ENCODE results near the gene GJB3. TPM values are rescaled to one million over a fixed set of nuclear protein-coding genes. Genes with fewer than 3 reads are reported as not detected.
A peak's percentile ranks its signal among the peaks of the same experiment; 100 is the strongest.

Gene GJB3
- total RNA-seq, 2 experiments from 2014 or later = not detected

DNA sequence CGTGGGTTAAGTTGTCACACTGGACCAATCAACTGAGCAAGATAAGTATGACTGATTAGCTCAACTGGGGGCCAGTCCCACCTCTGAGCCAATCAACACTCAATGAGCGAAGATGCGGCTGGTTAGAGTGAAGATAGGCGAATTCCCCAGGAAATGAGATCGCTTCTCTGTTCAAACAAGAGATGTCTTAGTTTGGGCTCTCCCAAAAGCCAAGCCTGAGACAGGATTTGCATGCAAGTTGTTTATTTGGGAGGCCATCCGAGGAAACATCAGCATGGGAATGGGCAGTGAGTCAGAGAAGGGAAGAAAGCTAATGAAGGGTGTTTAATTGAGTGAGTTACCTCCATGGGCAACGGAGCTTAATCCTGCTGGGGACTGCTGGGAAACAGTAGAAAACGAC is 31.0 kb upstream of the GJB3 start:
- no peaks in the 10 kb centered on the region for H3K9me3 Mint-ChIP-seq
- DNase-seq (no peak), ATAC-seq (ENCODE audit: low read depth) (no peak)
- POLR2A ChIA-PET = no interaction called here
- H3K36me3 Mint-ChIP-seq = no peaks in the 10 kb centered on the region
- H3K27ac Mint-ChIP-seq = no peak overlapping the region
- no peaks in the 10 kb centered on the region for H3K4me1 Mint-ChIP-seq
- H3K4me3 Mint-ChIP-seq = no peak overlapping the region
- peaks cover 2% of the 10 kb centered on the region for H3K27me3 Mint-ChIP-seq

DNA sequence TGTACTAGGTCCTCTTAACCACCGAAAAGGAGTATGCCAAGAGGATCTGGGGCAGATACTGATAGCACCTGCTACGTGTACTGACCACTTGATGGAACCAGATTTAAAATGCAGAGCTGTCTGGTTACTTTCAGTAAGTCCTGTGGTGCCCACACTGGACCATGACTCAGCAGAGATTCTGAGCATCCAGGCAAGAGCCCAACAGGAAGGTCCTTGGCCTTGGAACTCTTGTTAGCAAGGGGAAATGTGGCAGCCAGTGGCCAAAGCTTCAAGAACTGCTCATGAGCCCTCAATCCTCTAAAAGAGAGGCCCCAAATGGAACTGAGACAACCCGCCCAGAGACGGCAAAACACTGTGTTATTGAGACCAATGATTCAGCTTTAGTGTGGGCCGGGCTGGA is 30.4 kb upstream of the GJB3 start:
- no peak overlapping the region for H3K4me3 Mint-ChIP-seq
- no peak for ATAC-seq (ENCODE audit: low read depth)
- H3K9me3 Mint-ChIP-seq = no peaks in the 10 kb centered on the region
- POLR2A ChIA-PET = no interaction called here
- no peaks in the 10 kb centered on the region for H3K4me1 Mint-ChIP-seq
- peaks cover 2% of the 10 kb centered on the region for H3K27me3 Mint-ChIP-seq
- peak overlapping the region; percentile 21 for H3K27ac Mint-ChIP-seq
- no peaks in the 10 kb centered on the region for H3K36me3 Mint-ChIP-seq
- no peak for DNase-seq

DNA sequence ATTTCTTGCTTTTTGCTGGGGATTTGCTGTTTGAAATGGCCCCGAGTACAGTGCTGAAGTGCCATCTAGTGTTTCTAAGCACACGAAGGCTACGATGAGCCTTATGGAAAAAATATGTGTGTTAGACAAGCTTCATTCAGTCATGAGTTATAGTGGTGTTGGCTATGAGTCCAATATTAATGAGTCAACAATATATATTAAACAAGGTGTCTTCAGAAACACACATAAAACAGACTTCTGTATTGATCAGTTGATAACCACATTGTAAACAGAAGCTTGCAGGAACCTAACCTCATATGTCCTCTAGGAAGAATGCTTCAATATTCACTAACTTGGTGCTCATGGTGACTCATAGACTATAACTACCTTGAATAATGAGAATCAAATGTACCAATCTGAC is 27.9 kb upstream of the GJB3 start:
- Mint-ChIP-seq H3K4me1 (no peaks in the 10 kb centered on the region), H3K36me3 (no peaks in the 10 kb centered on the region), H3K27ac (no peak overlapping the region), H3K9me3 (no peaks in the 10 kb centered on the region), H3K4me3 (no peak overlapping the region), H3K27me3 (peaks cover 2% of the 10 kb centered on the region)
- DNase-seq (no peak), ATAC-seq (ENCODE audit: low read depth) (no peak)
- POLR2A ChIA-PET = no interaction called here

DNA sequence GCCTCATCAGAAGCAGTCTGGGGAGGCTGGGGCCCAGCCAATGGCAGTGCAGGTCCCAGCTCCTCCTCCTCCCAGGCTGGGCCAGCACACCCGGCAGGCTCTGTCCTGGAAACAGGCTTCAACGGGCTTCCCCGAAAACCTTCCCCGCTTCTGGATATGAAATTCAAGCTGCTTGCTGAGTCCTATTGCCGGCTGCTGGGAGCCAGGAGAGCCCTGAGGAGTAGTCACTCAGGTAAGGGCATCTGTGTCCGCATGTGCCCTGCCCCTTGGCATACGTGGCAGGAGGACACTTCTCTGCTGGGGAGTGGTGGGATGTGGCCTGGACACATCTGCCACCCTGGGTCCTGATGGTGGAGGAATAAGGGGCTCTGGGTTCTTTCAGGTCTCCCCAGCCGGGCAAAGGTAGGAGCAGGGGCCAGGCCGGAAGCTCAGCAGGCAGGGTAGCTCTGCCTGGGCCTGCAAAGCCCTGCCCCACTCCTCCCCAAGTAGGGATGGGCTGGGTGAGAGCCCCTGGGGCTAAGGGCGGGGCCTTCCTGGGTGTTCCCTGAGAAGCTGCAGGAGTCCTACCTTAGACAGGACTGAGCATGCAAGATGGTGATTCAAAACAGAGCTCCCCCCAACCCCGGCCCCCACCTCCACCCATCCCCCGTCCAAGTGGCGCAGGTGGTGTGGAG is 25.9 kb upstream of the GJB3 start, which contains the start of gene GJB5:
TSS of gene GJB5 (plus strand) at position 84 of the 674 bp plus-strand sequence. CDS start 2,284 bp downstream, outside the sequence.
- Mint-ChIP-seq H3K4me3 (no peak within 1 kb of the TSS), H3K27ac (no peak within 1 kb of the TSS), H3K9me3 (no peaks in the 10 kb centered on the region), H3K27me3 (no peaks in the 10 kb centered on the region), H3K36me3 (no peaks in the 10 kb centered on the region), H3K4me1 (no peaks in the 10 kb centered on the region)
- POLR2A ChIA-PET = no interaction called here
- ATAC-seq (ENCODE audit: low read depth) = no peak
- DNase-seq = no peak

DNA sequence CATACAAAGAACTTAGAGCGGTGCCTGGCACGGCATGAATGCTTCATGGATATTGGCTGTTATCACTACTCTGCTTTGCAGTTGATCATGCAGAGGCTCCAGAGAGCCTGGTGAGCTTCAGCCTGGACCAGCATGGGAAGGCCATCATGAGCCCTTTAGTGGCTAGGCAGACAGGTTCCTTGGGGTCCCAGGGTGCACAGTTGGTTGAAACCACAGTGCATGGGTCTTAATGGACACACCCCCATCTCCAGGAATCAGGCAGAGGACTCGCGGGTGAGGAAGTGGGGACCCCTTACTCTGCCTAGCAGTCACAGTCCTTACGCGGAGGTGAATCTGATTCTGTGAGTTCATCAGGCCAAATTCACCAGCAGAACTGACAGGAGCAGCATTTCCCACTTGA is 25.1 kb upstream of the GJB3 start:
- DNase-seq (no peak), ATAC-seq (ENCODE audit: low read depth) (no peak)
- H3K9me3 Mint-ChIP-seq = no peaks in the 10 kb centered on the region
- no peak overlapping the region for H3K27ac Mint-ChIP-seq
- H3K27me3 Mint-ChIP-seq = no peaks in the 10 kb centered on the region
- H3K4me3 Mint-ChIP-seq = no peak overlapping the region
- POLR2A ChIA-PET = no interaction called here
- H3K4me1 Mint-ChIP-seq = no peaks in the 10 kb centered on the region
- H3K36me3 Mint-ChIP-seq = no peaks in the 10 kb centered on the region

DNA sequence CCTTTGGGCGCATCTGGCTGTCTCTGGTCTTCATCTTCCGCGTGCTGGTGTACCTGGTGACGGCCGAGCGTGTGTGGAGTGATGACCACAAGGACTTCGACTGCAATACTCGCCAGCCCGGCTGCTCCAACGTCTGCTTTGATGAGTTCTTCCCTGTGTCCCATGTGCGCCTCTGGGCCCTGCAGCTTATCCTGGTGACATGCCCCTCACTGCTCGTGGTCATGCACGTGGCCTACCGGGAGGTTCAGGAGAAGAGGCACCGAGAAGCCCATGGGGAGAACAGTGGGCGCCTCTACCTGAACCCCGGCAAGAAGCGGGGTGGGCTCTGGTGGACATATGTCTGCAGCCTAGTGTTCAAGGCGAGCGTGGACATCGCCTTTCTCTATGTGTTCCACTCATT is 23.6 kb upstream of the GJB3 start:
- no peak overlapping the region for H3K27ac Mint-ChIP-seq
- POLR2A ChIA-PET = no interaction called here
- H3K36me3 Mint-ChIP-seq = no peaks in the 10 kb centered on the region
- H3K4me1 Mint-ChIP-seq = no peaks in the 10 kb centered on the region
- H3K27me3 Mint-ChIP-seq = no peaks in the 10 kb centered on the region
- no peaks in the 10 kb centered on the region for H3K9me3 Mint-ChIP-seq
- no peak overlapping the region for H3K4me3 Mint-ChIP-seq
- ATAC-seq (ENCODE audit: low read depth) (no peak), DNase-seq (no peak)

DNA sequence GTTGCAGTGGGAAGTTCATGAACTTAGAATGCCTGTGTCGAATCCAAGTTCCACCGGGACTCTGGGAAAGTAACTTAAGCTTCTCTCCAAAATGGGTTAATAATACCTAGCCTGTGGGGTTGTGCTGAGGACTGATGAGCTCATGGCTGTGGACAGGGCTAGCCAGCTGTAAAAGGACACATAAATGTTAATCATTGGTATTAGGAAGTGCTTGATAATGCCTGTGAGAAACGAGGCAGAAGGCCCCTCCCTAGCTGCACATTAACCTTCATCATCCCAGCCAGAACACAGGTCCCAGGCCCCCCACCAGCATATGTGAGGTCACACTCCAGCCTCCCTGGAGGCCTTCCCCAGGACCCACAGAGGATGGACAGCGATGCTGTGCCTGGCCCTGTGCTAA is 22.3 kb upstream of the GJB3 start:
- Mint-ChIP-seq H3K4me1 (no peaks in the 10 kb centered on the region), H3K9me3 (no peaks in the 10 kb centered on the region), H3K36me3 (no peaks in the 10 kb centered on the region), H3K4me3 (no peak overlapping the region), H3K27ac (no peak overlapping the region), H3K27me3 (no peaks in the 10 kb centered on the region)
- DNase-seq = no peak
- ATAC-seq (ENCODE audit: low read depth) = no peak
- POLR2A ChIA-PET = no interaction called here

DNA sequence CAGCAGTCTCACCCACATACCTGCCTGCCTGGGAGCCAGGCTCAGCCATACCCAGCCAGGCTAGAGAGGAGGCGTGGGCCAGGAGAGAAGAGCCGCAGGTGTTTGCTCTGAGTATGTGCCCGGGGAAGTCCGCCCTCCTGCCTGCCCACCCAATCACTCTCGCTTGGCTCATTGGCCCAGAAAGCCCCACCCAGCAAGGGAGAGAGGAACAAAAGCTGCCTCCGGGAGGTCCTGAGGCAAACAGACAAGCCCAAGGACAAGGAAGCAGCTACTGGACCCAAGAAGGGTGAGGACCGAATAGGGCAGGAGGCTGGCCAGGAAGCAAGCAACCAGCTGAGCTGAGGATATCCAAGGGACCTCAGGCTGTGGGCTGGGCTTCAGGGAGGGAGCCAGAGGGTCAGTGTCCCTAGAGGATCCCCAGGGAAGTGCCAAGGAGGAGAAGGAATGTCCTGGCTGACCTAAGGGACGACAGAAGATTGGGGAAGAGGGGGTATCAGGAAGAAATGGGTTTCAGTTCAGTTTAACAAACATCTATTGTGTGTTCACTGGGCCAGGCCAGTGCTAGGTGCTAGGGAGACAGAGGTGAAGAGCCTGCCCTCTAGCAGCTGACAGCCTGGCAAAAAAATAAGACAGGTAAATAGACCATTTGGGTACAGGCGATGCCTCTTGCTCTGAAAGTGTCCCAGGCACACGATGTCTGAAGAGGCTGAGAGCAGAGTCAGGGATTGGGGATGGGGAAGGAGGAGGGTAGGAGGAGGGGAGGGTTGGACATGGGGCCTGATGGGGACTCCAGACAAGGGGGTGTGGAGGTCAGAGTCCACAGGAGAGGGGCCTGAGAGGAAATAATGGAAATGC is 21.3 kb upstream of the GJB3 start, which contains the start of gene GJB4:
TSS of gene GJB4 (plus strand) at position 238 of the 855 bp plus-strand sequence. CDS start 1,515 bp downstream, outside the sequence.
- no peaks in the 10 kb centered on the region for H3K4me1 Mint-ChIP-seq
- no peaks in the 10 kb centered on the region for H3K27me3 Mint-ChIP-seq
- DNase-seq (no peak), ATAC-seq (ENCODE audit: low read depth) (no peak)
- H3K36me3 Mint-ChIP-seq = no peaks in the 10 kb centered on the region
- H3K27ac Mint-ChIP-seq = no peak within 1 kb of the TSS
- POLR2A ChIA-PET = no interaction called here
- no peaks in the 10 kb centered on the region for H3K9me3 Mint-ChIP-seq
- H3K4me3 Mint-ChIP-seq = no peak within 1 kb of the TSS

DNA sequence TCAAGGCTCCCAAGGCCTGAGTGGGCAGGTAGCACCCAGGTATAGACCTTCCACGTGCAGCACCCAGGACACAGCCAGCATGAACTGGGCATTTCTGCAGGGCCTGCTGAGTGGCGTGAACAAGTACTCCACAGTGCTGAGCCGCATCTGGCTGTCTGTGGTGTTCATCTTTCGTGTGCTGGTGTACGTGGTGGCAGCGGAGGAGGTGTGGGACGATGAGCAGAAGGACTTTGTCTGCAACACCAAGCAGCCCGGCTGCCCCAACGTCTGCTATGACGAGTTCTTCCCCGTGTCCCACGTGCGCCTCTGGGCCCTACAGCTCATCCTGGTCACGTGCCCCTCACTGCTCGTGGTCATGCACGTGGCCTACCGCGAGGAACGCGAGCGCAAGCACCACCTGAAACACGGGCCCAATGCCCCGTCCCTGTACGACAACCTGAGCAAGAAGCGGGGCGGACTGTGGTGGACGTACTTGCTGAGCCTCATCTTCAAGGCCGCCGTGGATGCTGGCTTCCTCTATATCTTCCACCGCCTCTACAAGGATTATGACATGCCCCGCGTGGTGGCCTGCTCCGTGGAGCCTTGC is 19.7 kb upstream of the GJB3 start:
- POLR2A ChIA-PET = no interaction called here
- H3K9me3 Mint-ChIP-seq = no peaks in the 10 kb centered on the region
- DNase-seq = no peak
- no peak overlapping the region for H3K27ac Mint-ChIP-seq
- no peaks in the 10 kb centered on the region for H3K36me3 Mint-ChIP-seq
- H3K27me3 Mint-ChIP-seq = no peaks in the 10 kb centered on the region
- H3K4me1 Mint-ChIP-seq = no peaks in the 10 kb centered on the region
- no peak overlapping the region for H3K4me3 Mint-ChIP-seq
- ATAC-seq (ENCODE audit: low read depth) = no peak

DNA sequence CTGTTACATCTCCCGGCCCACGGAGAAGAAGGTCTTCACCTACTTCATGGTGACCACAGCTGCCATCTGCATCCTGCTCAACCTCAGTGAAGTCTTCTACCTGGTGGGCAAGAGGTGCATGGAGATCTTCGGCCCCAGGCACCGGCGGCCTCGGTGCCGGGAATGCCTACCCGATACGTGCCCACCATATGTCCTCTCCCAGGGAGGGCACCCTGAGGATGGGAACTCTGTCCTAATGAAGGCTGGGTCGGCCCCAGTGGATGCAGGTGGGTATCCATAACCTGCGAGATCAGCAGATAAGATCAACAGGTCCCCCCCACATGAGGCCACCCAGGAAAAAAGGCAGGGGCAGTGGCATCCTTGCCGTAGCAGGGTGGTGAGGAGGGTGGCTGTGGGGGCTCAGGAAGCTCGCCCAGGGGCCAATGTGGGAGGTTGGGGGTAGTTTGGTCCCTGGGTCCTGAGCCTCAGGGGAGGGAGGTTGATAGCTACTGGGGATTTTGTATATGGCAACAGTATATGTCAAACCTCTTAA is 19.2 kb upstream of the GJB3 start:
- Mint-ChIP-seq H3K9me3 (no peaks in the 10 kb centered on the region), H3K4me3 (no peak overlapping the region), H3K27ac (no peak overlapping the region), H3K4me1 (no peaks in the 10 kb centered on the region), H3K27me3 (no peaks in the 10 kb centered on the region), H3K36me3 (no peaks in the 10 kb centered on the region)
- no peak for ATAC-seq (ENCODE audit: low read depth)
- DNase-seq = no peak
- POLR2A ChIA-PET = no interaction called here

DNA sequence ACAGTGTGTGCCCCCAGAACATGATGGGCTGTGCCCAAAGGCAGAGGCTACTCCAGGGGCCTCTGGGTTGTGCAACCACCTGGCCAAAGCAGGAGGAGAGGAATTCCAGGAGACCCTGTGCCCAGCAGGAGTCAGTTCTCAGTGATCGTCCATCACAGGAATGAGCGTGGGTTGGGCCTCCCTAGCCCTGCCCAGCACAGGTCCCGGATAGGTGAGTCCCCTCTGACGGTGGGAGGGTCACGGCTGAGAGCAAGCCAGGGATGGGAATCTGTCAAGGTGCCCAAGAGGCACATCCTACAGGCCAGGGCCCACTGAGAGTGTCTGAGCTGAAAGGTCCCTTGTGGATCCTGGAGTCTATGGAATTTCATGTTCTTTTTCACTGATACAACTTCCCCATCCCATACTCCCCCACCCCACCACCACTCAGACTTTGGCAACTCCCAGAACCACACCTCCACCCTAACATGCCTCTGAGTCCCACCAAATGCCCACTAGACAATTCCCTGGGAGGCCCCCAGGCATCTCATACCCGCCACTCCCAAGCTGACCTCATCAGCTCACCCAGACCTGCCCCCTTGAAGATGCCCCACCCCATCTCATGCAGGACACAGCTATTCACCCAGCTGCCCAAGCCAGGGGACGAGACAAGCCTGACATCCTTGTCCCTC is 18.4 kb upstream of the GJB3 start:
- Mint-ChIP-seq H3K36me3 (no peaks in the 10 kb centered on the region), H3K4me1 (no peaks in the 10 kb centered on the region), H3K27me3 (no peaks in the 10 kb centered on the region), H3K27ac (no peak overlapping the region), H3K4me3 (no peak overlapping the region), H3K9me3 (no peaks in the 10 kb centered on the region)
- POLR2A ChIA-PET = no interaction called here
- ATAC-seq (ENCODE audit: low read depth) (no peak), DNase-seq (no peak)

DNA sequence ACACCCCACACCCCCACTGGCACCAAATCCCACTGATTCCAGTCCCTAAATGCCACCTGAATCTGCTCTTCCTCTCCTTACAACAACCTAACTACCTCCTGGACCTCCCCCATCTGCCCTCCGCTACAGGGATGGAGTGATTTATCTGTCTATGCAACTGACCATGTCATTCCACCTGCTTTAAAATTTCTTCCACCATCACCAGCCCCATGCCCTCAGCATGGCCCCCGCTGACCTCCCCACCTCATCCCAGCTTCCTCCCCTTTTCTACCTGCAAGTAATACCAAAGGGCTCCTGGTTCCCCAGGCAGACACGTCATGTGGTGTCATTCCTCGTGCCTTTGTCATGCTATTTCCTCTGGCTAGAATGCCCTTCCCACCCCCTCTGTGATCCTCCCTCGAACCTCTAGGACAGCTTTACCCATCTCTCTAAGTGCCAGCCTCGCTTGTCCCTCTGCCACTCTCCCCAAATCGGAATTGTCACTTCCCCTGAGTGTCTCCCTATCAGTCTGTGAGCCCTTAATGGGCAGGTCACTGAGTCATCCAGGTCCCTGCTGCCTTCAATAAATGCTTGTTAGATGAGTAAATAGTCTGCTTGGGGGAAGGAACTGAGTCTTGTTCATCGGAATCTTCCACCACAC is 17.8 kb upstream of the GJB3 start:
- H3K4me1 Mint-ChIP-seq = no peaks in the 10 kb centered on the region
- H3K9me3 Mint-ChIP-seq = no peaks in the 10 kb centered on the region
- H3K4me3 Mint-ChIP-seq = no peak overlapping the region
- DNase-seq = no peak
- no peak for ATAC-seq (ENCODE audit: low read depth)
- H3K27me3 Mint-ChIP-seq = no peaks in the 10 kb centered on the region
- no peak overlapping the region for H3K27ac Mint-ChIP-seq
- POLR2A ChIA-PET = no interaction called here
- H3K36me3 Mint-ChIP-seq = no peaks in the 10 kb centered on the region

DNA sequence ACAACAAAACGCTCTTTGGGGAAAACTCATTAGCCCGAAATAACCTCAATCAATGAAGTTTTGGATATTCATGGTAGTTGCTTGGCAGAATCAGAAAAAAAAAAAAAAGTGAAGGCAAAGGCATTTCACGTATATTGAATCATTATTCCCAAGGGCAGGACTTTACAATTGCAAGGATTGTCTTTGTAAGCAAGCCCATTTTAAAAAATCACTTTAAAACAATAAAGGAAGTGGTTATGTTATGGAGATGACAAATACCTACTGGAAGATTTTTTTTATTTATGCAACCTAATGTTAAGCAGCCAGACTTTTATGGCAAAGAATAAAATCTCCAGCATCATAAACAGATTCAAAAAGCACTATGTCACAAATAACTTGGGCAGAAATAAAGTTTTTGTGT is 12.2 kb upstream of the GJB3 start:
- no peak overlapping the region for H3K4me3 Mint-ChIP-seq
- no peak overlapping the region for H3K27ac Mint-ChIP-seq
- POLR2A ChIA-PET = interaction anchor here (0.6 kb wide), 1 partner anchor 393 kb away, joined by 4 read pairs; no protein-coding TSS in a partner anchor
- no peaks in the 10 kb centered on the region for H3K27me3 Mint-ChIP-seq
- H3K36me3 Mint-ChIP-seq = no peaks in the 10 kb centered on the region
- ATAC-seq (ENCODE audit: low read depth) (no peak), DNase-seq (no peak)
- no peaks in the 10 kb centered on the region for H3K9me3 Mint-ChIP-seq
- no peaks in the 10 kb centered on the region for H3K4me1 Mint-ChIP-seq

Data from activated naive CD8-positive, alpha-beta T cell treated with anti-CD3 and anti-CD28 coated beads, Interleukin-2, amount 10 ng/mL, durations not matched to agents 7 days and 5 days (primary cell).